PC-9 (cell line): Measurements from ENCODE around the gene PBXIP1.

ENCODE experiments used
- EZH2 ChIP-seq: fragments of 200-600 bp; sonication (generic); IDR thresholded peaks from 2 replicates; pipeline ENCODE4 v1.8.0; 2017; ENCODE audit warnings: antibody characterized with exemption, low read depth
- TF ChIP-seq, protein P1 (sequence below): fragments of 200-600 bp; sonication (generic); conservative IDR thresholded peaks from 2 replicates; pipeline ENCODE4 v1.6.1; 2017; ENCODE audit warnings: mixed run types, antibody characterized with exemption, mild to moderate bottlenecking, moderate library complexity

DNA sequence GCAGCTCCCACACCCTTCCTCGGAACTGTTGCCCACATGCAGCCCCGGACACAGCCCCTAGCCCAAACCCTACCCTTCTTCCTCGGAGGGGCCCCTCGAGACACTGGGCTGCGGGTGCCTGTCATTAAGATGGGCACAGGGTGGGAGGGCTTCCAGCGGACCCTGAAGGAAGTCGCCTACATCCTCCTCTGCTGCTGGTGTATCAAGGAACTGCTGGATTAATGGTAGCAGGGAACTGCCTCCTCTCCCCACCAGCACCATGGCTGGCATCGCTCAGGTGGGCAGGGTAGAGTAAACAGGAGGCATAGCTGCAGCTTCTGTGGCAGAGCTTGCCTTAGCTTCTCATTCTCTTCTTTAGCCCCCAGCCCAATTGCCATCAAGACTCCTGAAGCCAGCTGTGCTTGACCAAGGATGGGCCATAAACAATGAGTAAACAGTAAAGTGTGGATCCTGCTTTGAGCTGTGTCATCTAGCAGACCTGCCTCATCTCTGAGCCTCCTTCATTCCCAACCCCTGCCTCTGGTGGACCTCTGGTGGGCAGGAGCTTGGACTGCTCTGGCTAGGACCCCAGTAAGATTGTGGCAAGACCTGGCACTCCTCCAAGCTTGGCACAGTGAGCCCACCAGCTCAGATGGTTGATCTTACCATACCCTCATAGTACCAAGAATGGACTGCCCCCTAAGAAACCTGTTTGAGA, 37.8 kb upstream of the PBXIP1 start, which contains the start of gene LENEP:
- TF ChIP-seq, protein P1, sequence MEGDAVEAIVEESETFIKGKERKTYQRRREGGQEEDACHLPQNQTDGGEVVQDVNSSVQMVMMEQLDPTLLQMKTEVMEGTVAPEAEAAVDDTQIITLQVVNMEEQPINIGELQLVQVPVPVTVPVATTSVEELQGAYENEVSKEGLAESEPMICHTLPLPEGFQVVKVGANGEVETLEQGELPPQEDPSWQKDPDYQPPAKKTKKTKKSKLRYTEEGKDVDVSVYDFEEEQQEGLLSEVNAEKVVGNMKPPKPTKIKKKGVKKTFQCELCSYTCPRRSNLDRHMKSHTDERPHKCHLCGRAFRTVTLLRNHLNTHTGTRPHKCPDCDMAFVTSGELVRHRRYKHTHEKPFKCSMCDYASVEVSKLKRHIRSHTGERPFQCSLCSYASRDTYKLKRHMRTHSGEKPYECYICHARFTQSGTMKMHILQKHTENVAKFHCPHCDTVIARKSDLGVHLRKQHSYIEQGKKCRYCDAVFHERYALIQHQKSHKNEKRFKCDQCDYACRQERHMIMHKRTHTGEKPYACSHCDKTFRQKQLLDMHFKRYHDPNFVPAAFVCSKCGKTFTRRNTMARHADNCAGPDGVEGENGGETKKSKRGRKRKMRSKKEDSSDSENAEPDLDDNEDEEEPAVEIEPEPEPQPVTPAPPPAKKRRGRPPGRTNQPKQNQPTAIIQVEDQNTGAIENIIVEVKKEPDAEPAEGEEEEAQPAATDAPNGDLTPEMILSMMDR: no peak
- TF ChIP-seq EZH2: no peak
